ENCODE data around the gene KCNAB1. TPM values are rescaled to one million over a fixed set of nuclear protein-coding genes. Genes with fewer than 3 reads are reported as not detected.
"Not testable (repeated sequence)": the region's sequence is repeated elsewhere in the genome, so short reads cannot be mapped to it uniquely, and the experiment has no call there.

Gene KCNAB1
- total RNA-seq, 2 donors from 2014 or later = 0.49 to 0.81 TPM

GRCh38 chr3:156098437-156099035 lies 21.8 kb upstream of the KCNAB1 start:
- H3K27me3 ChIP-seq (ENCODE audit: control insufficient read depth, insufficient read depth, low read length, poor library complexity, severe bottlenecking) = no peaks in the 10 kb centered on the region
- H3K27me3 Mint-ChIP-seq (ENCODE audit: insufficient read depth) = no peaks in the 10 kb centered on the region
- 89 to 93% methylated on average over 3 to 4 of the region's 4 CpGs for WGBS, 2 experiments (ENCODE audit: insufficient coverage in 1 of 2, insufficient read length in 1 of 2)
- H3K27ac ChIP-seq (ENCODE audit: low read depth, low read length) = no peak overlapping the region
- no peak overlapping the region for H3K4me3 ChIP-seq (ENCODE audit: low read length)
- TF ChIP-seq, protein P1, sequence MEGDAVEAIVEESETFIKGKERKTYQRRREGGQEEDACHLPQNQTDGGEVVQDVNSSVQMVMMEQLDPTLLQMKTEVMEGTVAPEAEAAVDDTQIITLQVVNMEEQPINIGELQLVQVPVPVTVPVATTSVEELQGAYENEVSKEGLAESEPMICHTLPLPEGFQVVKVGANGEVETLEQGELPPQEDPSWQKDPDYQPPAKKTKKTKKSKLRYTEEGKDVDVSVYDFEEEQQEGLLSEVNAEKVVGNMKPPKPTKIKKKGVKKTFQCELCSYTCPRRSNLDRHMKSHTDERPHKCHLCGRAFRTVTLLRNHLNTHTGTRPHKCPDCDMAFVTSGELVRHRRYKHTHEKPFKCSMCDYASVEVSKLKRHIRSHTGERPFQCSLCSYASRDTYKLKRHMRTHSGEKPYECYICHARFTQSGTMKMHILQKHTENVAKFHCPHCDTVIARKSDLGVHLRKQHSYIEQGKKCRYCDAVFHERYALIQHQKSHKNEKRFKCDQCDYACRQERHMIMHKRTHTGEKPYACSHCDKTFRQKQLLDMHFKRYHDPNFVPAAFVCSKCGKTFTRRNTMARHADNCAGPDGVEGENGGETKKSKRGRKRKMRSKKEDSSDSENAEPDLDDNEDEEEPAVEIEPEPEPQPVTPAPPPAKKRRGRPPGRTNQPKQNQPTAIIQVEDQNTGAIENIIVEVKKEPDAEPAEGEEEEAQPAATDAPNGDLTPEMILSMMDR (conservative IDR thresholded peaks at IDR 0.05) = no peak
- DNase-seq = no peak
- H3K4me3 Mint-ChIP-seq = no peak overlapping the region
- H3K36me3 ChIP-seq (ENCODE audit: control insufficient read depth, insufficient read depth, low read length) = no peaks in the 10 kb centered on the region
- H3K36me3 Mint-ChIP-seq (ENCODE audit: low read depth) = no peaks in the 10 kb centered on the region
- peaks cover 3% of the 10 kb centered on the region for H3K4me1 ChIP-seq (ENCODE audit: control insufficient read depth, insufficient read depth, low read length)
- no peak overlapping the region for H3K27ac Mint-ChIP-seq
- H3K9ac ChIP-seq (ENCODE audit: extremely low read depth, low read length, poor library complexity, severe bottlenecking) = no peak overlapping the region
- H3K4me1 Mint-ChIP-seq = peaks cover 12% of the 10 kb centered on the region
- H3K9me3 ChIP-seq (ENCODE audit: control insufficient read depth, low read length) = no peaks in the 10 kb centered on the region
- H3K9me3 Mint-ChIP-seq = peaks cover 6% of the 10 kb centered on the region

DNA sequence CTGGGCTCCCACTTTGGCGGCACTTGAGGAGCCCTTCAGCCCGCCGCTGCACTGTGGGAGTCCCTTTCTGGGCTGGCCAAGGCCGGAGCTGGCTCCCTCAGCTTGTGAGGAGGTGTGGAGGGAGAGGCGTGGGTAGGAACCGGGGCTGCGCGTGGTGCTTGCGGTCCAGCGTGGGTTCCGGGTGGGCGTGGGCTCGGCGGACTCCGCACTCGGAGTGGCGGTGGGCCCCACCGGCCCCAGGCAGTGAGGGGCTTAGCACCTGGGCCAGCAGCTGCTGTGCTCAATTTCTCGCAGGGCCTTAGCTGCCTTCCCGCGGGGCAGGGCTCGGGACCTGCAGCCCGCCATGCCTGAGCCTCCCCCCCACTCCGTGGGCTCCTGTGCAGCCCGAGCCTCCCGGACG lies 21.0 kb upstream of the KCNAB1 start:
- not testable (repeated sequence) for H3K4me3 ChIP-seq (ENCODE audit: low read length); H3K36me3 ChIP-seq (ENCODE audit: control insufficient read depth, insufficient read depth, low read length); DNase-seq; H3K27me3 Mint-ChIP-seq (ENCODE audit: insufficient read depth); H3K27ac Mint-ChIP-seq; H3K4me1 Mint-ChIP-seq; H3K4me1 ChIP-seq (ENCODE audit: control insufficient read depth, insufficient read depth, low read length); H3K36me3 Mint-ChIP-seq (ENCODE audit: low read depth); H3K9me3 ChIP-seq (ENCODE audit: control insufficient read depth, low read length); H3K9me3 Mint-ChIP-seq; H3K4me3 Mint-ChIP-seq; H3K27me3 ChIP-seq (ENCODE audit: control insufficient read depth, insufficient read depth, low read length, poor library complexity, severe bottlenecking); H3K27ac ChIP-seq (ENCODE audit: low read depth, low read length); H3K9ac ChIP-seq (ENCODE audit: extremely low read depth, low read length, poor library complexity, severe bottlenecking)
- WGBS, 2 experiments (ENCODE audit: insufficient coverage in 1 of 2, insufficient read length in 1 of 2) = 92% methylated on average over 26 of the region's 27 CpGs; no CpG with 5 or more reads in 1 of the 2 experiments

- H3K9me3 Mint-ChIP-seq; H3K36me3 Mint-ChIP-seq (ENCODE audit: low read depth); H3K27ac ChIP-seq (ENCODE audit: low read depth, low read length); H3K9me3 ChIP-seq (ENCODE audit: control insufficient read depth, low read length); H3K27ac Mint-ChIP-seq; H3K36me3 ChIP-seq (ENCODE audit: control insufficient read depth, insufficient read depth, low read length); H3K27me3 ChIP-seq (ENCODE audit: control insufficient read depth, insufficient read depth, low read length, poor library complexity, severe bottlenecking); H3K4me3 ChIP-seq (ENCODE audit: low read length); H3K4me1 ChIP-seq (ENCODE audit: control insufficient read depth, insufficient read depth, low read length); H3K9ac ChIP-seq (ENCODE audit: extremely low read depth, low read length, poor library complexity, severe bottlenecking); H3K27me3 Mint-ChIP-seq (ENCODE audit: insufficient read depth); H3K4me1 Mint-ChIP-seq; DNase-seq; H3K4me3 Mint-ChIP-seq: not testable (repeated sequence)
- WGBS, 2 experiments (ENCODE audit: insufficient coverage in 1 of 2, insufficient read length in 1 of 2) = 89 to 93% methylated on average over 6 to 9 of the region's 9 CpGs
These were observed 20.4 kb upstream of the KCNAB1 start for GRCh38 chr3:156099984-156100383.

GRCh38 chr3:156102267-156102931 lies 18.0 kb upstream of the KCNAB1 start:
- TF ChIP-seq, protein P1 (conservative IDR thresholded peaks at IDR 0.05) = no peak
- peaks cover 9% of the 10 kb centered on the region for H3K4me1 Mint-ChIP-seq
- Histone ChIP-seq H3K9ac (ENCODE audit: extremely low read depth, low read length, poor library complexity, severe bottlenecking) (no peak overlapping the region), H3K4me1 (ENCODE audit: control insufficient read depth, insufficient read depth, low read length) (no peaks in the 10 kb centered on the region), H3K9me3 (ENCODE audit: control insufficient read depth, low read length) (no peaks in the 10 kb centered on the region), H3K4me3 (ENCODE audit: low read length) (no peak overlapping the region), H3K27me3 (ENCODE audit: control insufficient read depth, insufficient read depth, low read length, poor library complexity, severe bottlenecking) (no peaks in the 10 kb centered on the region), H3K36me3 (ENCODE audit: control insufficient read depth, insufficient read depth, low read length) (no peaks in the 10 kb centered on the region), H3K27ac (ENCODE audit: low read depth, low read length) (no peak overlapping the region)
- DNase-seq = no peak
- H3K9me3 Mint-ChIP-seq = peaks cover 6% of the 10 kb centered on the region
- no peaks in the 10 kb centered on the region for H3K27me3 Mint-ChIP-seq (ENCODE audit: insufficient read depth)
- no peaks in the 10 kb centered on the region for H3K36me3 Mint-ChIP-seq (ENCODE audit: low read depth)
- H3K27ac Mint-ChIP-seq = no peak overlapping the region
- no peak overlapping the region for H3K4me3 Mint-ChIP-seq
- WGBS, 2 experiments (ENCODE audit: insufficient coverage in 1 of 2, insufficient read length in 1 of 2) = 81 to 86% methylated on average over 2 to 4 of the region's 4 CpGs

Measured in endodermal cell (in vitro differentiated cells).